DOHH2 (cell line): ENCODE results near the gene CARMIL1.

Experiments
- EZH2phosphoT487 ChIP-seq: fragments of 200-600 bp; sonication (generic); IDR thresholded peaks from 2 replicates; pipeline ENCODE4 v1.6.1; 2017; ENCODE audit warnings: borderline replicate concordance, mild to moderate bottlenecking, antibody characterized with exemption, low read length, moderate library complexity, mixed read lengths
- TF ChIP-seq, protein P1 (sequence below): fragments of 200-600 bp; sonication (generic); IDR thresholded peaks from one replicate; pipeline ENCODE4 v1.5.1; 2014; ENCODE audit warnings: antibody characterized with exemption, mild to moderate bottlenecking, low read depth, low read length; ENCODE audit not compliant: poor library complexity, severe bottlenecking

DNA sequence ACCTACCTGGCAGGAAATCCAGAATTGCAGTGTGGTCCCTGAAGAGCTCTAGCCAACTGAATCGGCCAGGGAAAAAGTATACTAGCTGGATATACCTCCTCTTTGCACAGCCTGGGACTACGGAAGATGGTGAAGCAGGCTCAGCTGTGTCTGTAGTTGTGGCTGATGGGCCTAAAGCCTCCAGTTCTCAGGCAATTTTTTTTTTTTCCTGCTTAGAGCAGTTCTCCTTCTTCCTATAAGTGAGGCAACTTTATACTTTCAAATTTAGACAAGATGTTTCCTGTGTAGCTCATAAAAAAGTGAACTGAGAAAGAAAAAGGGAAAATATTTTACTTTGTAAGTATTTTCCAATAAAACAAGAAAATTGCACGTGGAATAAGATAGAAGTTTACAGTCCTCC is 172.9 kb downstream of the CARMIL1 start:
- TF ChIP-seq, protein P1, sequence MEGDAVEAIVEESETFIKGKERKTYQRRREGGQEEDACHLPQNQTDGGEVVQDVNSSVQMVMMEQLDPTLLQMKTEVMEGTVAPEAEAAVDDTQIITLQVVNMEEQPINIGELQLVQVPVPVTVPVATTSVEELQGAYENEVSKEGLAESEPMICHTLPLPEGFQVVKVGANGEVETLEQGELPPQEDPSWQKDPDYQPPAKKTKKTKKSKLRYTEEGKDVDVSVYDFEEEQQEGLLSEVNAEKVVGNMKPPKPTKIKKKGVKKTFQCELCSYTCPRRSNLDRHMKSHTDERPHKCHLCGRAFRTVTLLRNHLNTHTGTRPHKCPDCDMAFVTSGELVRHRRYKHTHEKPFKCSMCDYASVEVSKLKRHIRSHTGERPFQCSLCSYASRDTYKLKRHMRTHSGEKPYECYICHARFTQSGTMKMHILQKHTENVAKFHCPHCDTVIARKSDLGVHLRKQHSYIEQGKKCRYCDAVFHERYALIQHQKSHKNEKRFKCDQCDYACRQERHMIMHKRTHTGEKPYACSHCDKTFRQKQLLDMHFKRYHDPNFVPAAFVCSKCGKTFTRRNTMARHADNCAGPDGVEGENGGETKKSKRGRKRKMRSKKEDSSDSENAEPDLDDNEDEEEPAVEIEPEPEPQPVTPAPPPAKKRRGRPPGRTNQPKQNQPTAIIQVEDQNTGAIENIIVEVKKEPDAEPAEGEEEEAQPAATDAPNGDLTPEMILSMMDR = no peak
- TF ChIP-seq EZH2phosphoT487 = no peak
